ENCODE measurements around the gene FAM170A.

FAM170A gene

GRCh38 chr5:119655061-119655460 lies 25.7 kb downstream of the FAM170A start:
- DNase-seq (ENCODE audit: low read depth) = peak; percentile 88
- no peak overlapping the region for H3K4me3 ChIP-seq (ENCODE audit: low read depth, low read length)

DNA sequence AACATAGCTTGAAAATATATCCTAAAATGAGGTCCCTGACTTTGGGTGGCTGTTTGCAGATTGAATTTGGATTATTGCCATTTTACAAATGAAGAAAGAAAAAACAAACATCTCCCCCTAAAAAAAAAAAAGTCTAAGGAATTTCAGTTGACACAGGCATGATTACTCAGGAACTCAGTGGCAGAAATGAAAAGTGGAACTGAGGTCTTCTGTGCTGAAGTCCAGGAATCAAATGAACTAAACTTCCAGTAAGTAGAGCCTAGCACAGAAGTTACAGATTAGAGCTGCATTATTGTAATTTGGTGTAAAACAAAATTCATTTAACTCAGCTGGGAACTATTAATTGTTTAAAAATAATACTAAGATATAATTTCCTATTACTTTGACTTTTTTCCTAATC lies 26.7 kb downstream of the FAM170A start:
- no peak for DNase-seq (ENCODE audit: low read depth)
- H3K4me3 ChIP-seq (ENCODE audit: low read depth, low read length) = no peak overlapping the region
- no peak for TF ChIP-seq MAX (IDR thresholded peaks at IDR 0.05; ENCODE audit: low read depth, low read length)
- no peak for TF ChIP-seq POLR2A (IDR thresholded peaks at IDR 0.05; ENCODE audit: extremely low read depth, insufficient read length)
- no peak for TF ChIP-seq MYC (IDR thresholded peaks at IDR 0.05; ENCODE audit: low read depth, low read length)
- TF ChIP-seq CTCF (IDR thresholded peaks at IDR 0.05; ENCODE audit: low read depth, low read length) = no peak

More at GRCh38 chr5:119655061-119655460, 25.7 kb downstream of the FAM170A start:
- TF ChIP-seq MYC (IDR thresholded peaks at IDR 0.05; ENCODE audit: low read depth, low read length) = no peak
- no peak for TF ChIP-seq CTCF (IDR thresholded peaks at IDR 0.05; ENCODE audit: low read depth, low read length)

- DNase-seq (ENCODE audit: low read depth) = no peak
- TF ChIP-seq CTCF (IDR thresholded peaks at IDR 0.05; ENCODE audit: low read depth, low read length) (no peak), POLR2A (IDR thresholded peaks at IDR 0.05; ENCODE audit: extremely low read depth, insufficient read length) (no peak), MAX (IDR thresholded peaks at IDR 0.05; ENCODE audit: low read depth, low read length) (no peak), MYC (IDR thresholded peaks at IDR 0.05; ENCODE audit: low read depth, low read length) (no peak)
- H3K4me3 ChIP-seq (ENCODE audit: low read depth, low read length) = no peak overlapping the region
Observed at GRCh38 chr5:119666542-119666941, 37.2 kb downstream of the FAM170A start.

DNA sequence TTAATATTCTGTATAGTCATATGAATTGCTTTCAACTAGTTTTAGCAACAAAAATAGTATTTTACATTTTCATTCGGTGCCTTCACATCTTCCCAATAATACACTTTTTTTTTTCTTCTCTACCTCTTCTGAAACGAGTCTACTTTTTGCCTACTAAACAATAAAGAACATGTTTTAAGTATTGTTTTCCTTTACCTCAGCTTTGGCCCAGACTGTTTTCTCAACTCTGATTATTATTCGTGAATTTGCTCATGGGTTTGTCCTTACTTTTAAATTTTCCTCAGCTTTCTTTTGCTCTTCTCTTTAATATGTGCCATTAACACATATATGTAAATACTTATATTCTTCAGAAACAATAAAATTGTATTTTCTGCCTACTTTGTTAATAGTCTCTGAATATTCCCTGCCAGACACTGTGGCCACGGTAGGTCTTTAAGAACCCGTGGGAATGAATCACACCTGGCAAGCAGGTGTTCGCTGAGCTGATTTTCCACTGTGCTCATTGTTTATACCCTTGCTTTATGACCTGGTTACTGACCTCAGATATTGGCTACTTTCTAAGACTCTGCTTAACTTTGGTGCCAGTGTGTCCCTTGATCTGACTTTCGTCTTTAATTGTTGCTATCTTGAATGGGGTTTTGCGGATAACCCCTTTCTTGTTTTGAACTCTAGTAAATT lies 49.1 kb downstream of the FAM170A start:
- DNase-seq (ENCODE audit: low read depth) = no peak
- no peak overlapping the region for H3K4me3 ChIP-seq (ENCODE audit: low read depth, low read length)
- TF ChIP-seq MYC (IDR thresholded peaks at IDR 0.05; ENCODE audit: low read depth, low read length) (no peak), CTCF (IDR thresholded peaks at IDR 0.05; ENCODE audit: low read depth, low read length) (no peak), POLR2A (IDR thresholded peaks at IDR 0.05; ENCODE audit: extremely low read depth, insufficient read length) (no peak), MAX (IDR thresholded peaks at IDR 0.05; ENCODE audit: low read depth, low read length) (no peak)

DNA sequence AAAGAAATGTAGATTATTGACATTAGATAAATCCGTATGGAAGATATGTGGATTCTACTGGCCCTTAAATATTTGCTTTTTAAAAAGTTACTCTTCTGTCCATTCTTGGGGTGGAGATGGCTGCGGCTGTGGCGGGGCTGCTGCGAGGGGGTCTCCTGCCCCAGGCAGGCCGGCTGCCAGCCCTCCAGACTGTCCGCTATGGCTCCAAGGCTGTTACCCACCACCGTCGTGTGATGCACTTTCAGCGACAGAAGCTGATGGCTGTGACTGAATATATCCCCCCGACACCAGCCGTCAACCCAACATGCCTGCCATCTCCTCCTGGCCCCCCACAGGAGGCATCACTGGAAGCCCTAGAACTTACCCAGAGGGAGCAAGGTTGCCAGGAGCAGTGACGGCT lies 50.7 kb downstream of the FAM170A start:
- TF ChIP-seq POLR2A (IDR thresholded peaks at IDR 0.05; ENCODE audit: extremely low read depth, insufficient read length) = no peak
- no peak for TF ChIP-seq CTCF (IDR thresholded peaks at IDR 0.05; ENCODE audit: low read depth, low read length)
- no peak for TF ChIP-seq MYC (IDR thresholded peaks at IDR 0.05; ENCODE audit: low read depth, low read length)
- no peak for TF ChIP-seq MAX (IDR thresholded peaks at IDR 0.05; ENCODE audit: low read depth, low read length)
- no peak overlapping the region for H3K4me3 ChIP-seq (ENCODE audit: low read depth, low read length)
- no peak for DNase-seq (ENCODE audit: low read depth)

DNA sequence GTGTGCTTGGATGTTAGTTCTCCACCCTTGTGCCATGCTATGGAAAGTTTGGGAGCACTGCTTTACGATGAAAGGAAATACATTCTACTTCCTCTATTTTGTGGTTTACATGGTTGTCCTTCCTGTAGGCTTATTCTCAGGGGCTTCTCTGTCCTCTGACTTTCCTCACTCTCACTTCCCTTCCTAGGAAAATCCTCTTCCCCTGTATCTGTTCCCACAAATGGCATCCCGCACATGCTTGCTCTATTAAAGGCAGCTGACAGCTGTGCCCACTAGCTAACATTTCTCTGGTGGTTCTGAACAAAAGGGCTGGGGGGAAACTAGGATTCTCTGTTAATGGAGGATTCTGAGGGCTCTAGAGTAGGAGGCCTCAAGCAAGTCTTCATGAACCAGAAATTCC lies 52.4 kb downstream of the FAM170A start:
- H3K4me3 ChIP-seq (ENCODE audit: low read depth, low read length) = no peak overlapping the region
- TF ChIP-seq POLR2A (IDR thresholded peaks at IDR 0.05; ENCODE audit: extremely low read depth, insufficient read length) = no peak
- TF ChIP-seq MAX (IDR thresholded peaks at IDR 0.05; ENCODE audit: low read depth, low read length) = no peak
- no peak for TF ChIP-seq MYC (IDR thresholded peaks at IDR 0.05; ENCODE audit: low read depth, low read length)
- TF ChIP-seq CTCF (IDR thresholded peaks at IDR 0.05; ENCODE audit: low read depth, low read length) = no peak
- DNase-seq (ENCODE audit: low read depth) = peak; percentile 2
